HepG2 (cell line): Measurements from ENCODE around the gene SLC38A2. TPM values are rescaled to one million over a fixed set of nuclear protein-coding genes. Genes with fewer than 3 reads are reported as not detected.

ENCODE experiments used
- ATAC-seq: fragments of 200-7000 bp; cut with Tn5 transposase; 3 replicates; pipeline ENCODE4 v1.9.1; 2020; ENCODE audit warnings: mild to moderate bottlenecking, moderate library complexity
- BruUV-seq: library from RNA; stranded (reverse); fragments of 400-500 nt; replicated peaks from 2 replicates; lab custom pipeline; 2021; lab: Mats Ljungman, UMichigan
- CTCF ChIA-PET: fragments of 300-600 bp; formaldehyde crosslinking; extraction: SDS; loops from one replicate; lab custom pipeline; 2021; ENCODE audit warnings: low total read pairs, inconsistent platforms, low intra/inter-chr PET ratio; lab: Yijun Ruan, JAX
- POLR2A ChIA-PET: fragments of 350-600 bp; sonication (Branson Sonifier 250); formaldehyde crosslinking; loops from one replicate; lab custom pipeline; 2020; ENCODE audit warnings: antibody characterized with exemption, inconsistent platforms; lab: Yijun Ruan, JAX
- DNase-seq: peaks from one replicate; pipeline ENCODE4 v3.0.0-alpha.2; 2015; ENCODE audit warnings: low spot score
- FAIRE-seq: peaks from 3 replicates; lab custom pipeline; 2011; peaks lifted over from hg19 to GRCh38; lab: Jason Lieb, UNC
- H2AFZ ChIP-seq: one replicate; pipeline ENCODE4 v1.6.1; 2011; ENCODE audit warnings: low read length, inconsistent platforms
- H3K27ac ChIP-seq: fragments of 300-600 bp; 3 replicates; pipeline ENCODE4 v1.8.0; 2011; ENCODE audit warnings: mixed run types, mild to moderate bottlenecking, mixed read lengths, low read length, inconsistent platforms; ENCODE audit not compliant: insufficient read depth; ENCODE audit errors: extremely low read length
- H3K27me3 ChIP-seq, 2 experiments: fragments of 200-600 bp in 1 of 2; 2 replicates in 1 of 2; 3 replicates in 1 of 2; pipeline versions ENCODE4 v1.6.0 to v1.8.0; 2011; ENCODE audit warnings: low read length in 2 of 2, mild to moderate bottlenecking in 2 of 2, moderate library complexity in 2 of 2, inconsistent platforms in 1 of 2; ENCODE audit not compliant: insufficient read depth in 2 of 2, control insufficient read depth in 1 of 2
- H3K36me3 ChIP-seq, 2 experiments: fragments of 200-600 bp in 1 of 2; replicated peaks in 1 of 2; 2 replicates in 1 of 2; 3 replicates in 1 of 2; pipeline versions ENCODE4 v1.5.1 to v1.8.0; 2011; ENCODE audit warnings: low read length in 2 of 2, inconsistent platforms in 1 of 2; ENCODE audit not compliant: insufficient read depth in 2 of 2, control insufficient read depth in 1 of 2
- H3K4me1 ChIP-seq: 2 replicates; pipeline ENCODE4 v1.5.1; 2012; ENCODE audit warnings: low read length, inconsistent platforms; ENCODE audit not compliant: insufficient read depth
- H3K4me2 ChIP-seq: 2 replicates; pipeline ENCODE4 v1.6.0; 2011; ENCODE audit warnings: low read depth, low read length, inconsistent platforms
- H3K4me3 ChIP-seq, 3 experiments: fragments of 200-600 bp in 1 of 3; sonication (generic), shearing (Covaris generic) in 1 of 3; replicated peaks in 1 of 3; 2 replicates each; pipeline ENCODE4 v1.5.1; 2011 to 2016; ENCODE audit warnings: low read length in 3 of 3, inconsistent platforms in 2 of 3, low read depth in 2 of 3, mild to moderate bottlenecking in 2 of 3, control low read depth in 1 of 3, mixed read lengths in 1 of 3; ENCODE audit not compliant: insufficient read depth in 1 of 3
- H3K79me2 ChIP-seq: one replicate; pipeline ENCODE4 v1.6.1; 2011; ENCODE audit warnings: low read length, inconsistent platforms; ENCODE audit not compliant: insufficient read depth
- H3K9ac ChIP-seq: 2 replicates; pipeline ENCODE4 v1.6.0; 2011; ENCODE audit warnings: mild to moderate bottlenecking, low read depth, low read length, inconsistent platforms; ENCODE audit not compliant: insufficient read depth
- H3K9me3 ChIP-seq: 2 replicates; pipeline ENCODE4 v1.5.1; 2012; ENCODE audit warnings: mild to moderate bottlenecking, low read length
- H4K20me1 ChIP-seq: 2 replicates; pipeline ENCODE4 v1.6.0; 2011; ENCODE audit warnings: inconsistent platforms, mild to moderate bottlenecking, low read length, moderate library complexity; ENCODE audit not compliant: insufficient read depth
- CEBPB ChIP-seq: IDR thresholded peaks from 2 replicates; pipeline ENCODE4 v1.6.1; 2011; ENCODE audit warnings: low read depth, low read length, improper control_type of control experiment, borderline replicate concordance
- DMTF1 ChIP-seq: sonication (generic); formaldehyde crosslinking; IDR thresholded peaks from 2 replicates; pipeline ENCODE4 v1.4.0; 2020; ENCODE audit warnings: mild to moderate bottlenecking, missing genetic modification reagents
- NCOA1 ChIP-seq: sonication (generic); formaldehyde crosslinking; IDR thresholded peaks from 2 replicates; pipeline ENCODE4 v1.9.0; 2021; ENCODE audit warnings: missing genetic modification reagents
- NONO ChIP-seq, 2 experiments: fragments of 450-650 bp in 1 of 2; sonication (generic) in 1 of 2; formaldehyde crosslinking in 1 of 2; IDR thresholded peaks in 1 of 2; conservative IDR thresholded peaks in 1 of 2; 2 replicates each; pipeline versions ENCODE4 v1.6.1 to v1.8.0; 2017 to 2022; ENCODE audit warnings: mild to moderate bottlenecking in 1 of 2, missing genetic modification reagents in 1 of 2, moderate library complexity in 1 of 2
- NR2C2 ChIP-seq: sonication (generic); formaldehyde crosslinking; IDR thresholded peaks from 2 replicates; pipeline ENCODE4 v1.4.0; 2020; ENCODE audit warnings: missing genetic modification reagents, mild to moderate bottlenecking, moderate library complexity, borderline replicate concordance
- SP4 ChIP-seq: sonication (generic); formaldehyde crosslinking; IDR thresholded peaks from 2 replicates; pipeline ENCODE4 v1.8.1; 2023; ENCODE audit warnings: mild to moderate bottlenecking, missing genetic modification reagents
- ZC3H4 ChIP-seq: sonication (generic); formaldehyde crosslinking; IDR thresholded peaks from 2 replicates; pipeline ENCODE4 v1.4.0; 2020; ENCODE audit warnings: missing genetic modification reagents, borderline replicate concordance
- ZNF275 ChIP-seq: sonication (generic); formaldehyde crosslinking; IDR thresholded peaks from 2 replicates; pipeline ENCODE4 v1.8.0; 2022; ENCODE audit warnings: missing genetic modification reagents, mild to moderate bottlenecking, inconsistent platforms, borderline replicate concordance
- ZNF605 ChIP-seq: sonication (generic); formaldehyde crosslinking; IDR thresholded peaks from 2 replicates; pipeline ENCODE4 v1.8.0; 2022; ENCODE audit warnings: mild to moderate bottlenecking, missing genetic modification reagents
- ZNF652 ChIP-seq: IDR thresholded peaks from 2 replicates; pipeline ENCODE4 v1.6.1; 2016; ENCODE audit warnings: low read depth, borderline replicate concordance
- ZNF713 ChIP-seq: sonication (generic); formaldehyde crosslinking; IDR thresholded peaks from 2 replicates; pipeline ENCODE4 v1.4.0; 2020; ENCODE audit warnings: mild to moderate bottlenecking, missing genetic modification reagents
- WGBS: methylation state at CpG from one replicate; pipeline ENCODE4 v1.1.6; 2017; ENCODE audit warnings: low lambda C conversion rate; 5-methylcytosine and 5-hydroxymethylcytosine counted together
- in situ Hi-C: cut with HindIII; loops from 2 replicates; pipeline ENCODE4 v1.10.0; 2017; ENCODE audit warnings: low pct_unique_long_range_greater_than_20kb; ENCODE audit not compliant: extremely low pct_ligation_motif_present
- intact Hi-C: fragments of 100-400 bp; cut with micrococcal nuclease; formaldehyde crosslinking; loops from one replicate; pipeline ENCODE4 v1.10.0; 2022; ENCODE audit not compliant: unreplicated experiment
- polyA plus RNA-seq, 8 experiments: library from polyadenylated mRNA; depleted of rRNA in 3 of 8; stranded (reverse) in 7 of 8; unstranded in 1 of 8; fragments of >200 nt; fragmentation: Illumina TruSeq in 4 of 8; extraction: Trizol in 4 of 8; gene quantifications; 2 replicates each; pipeline versions ENCODE4 v1.2.1 to v1.2.3, GENCODE V29; 2011 to 2016; ENCODE audit warnings: low read depth in 4 of 8, missing spikeins in 1 of 8, mixed read lengths in 1 of 8; ENCODE audit not compliant: insufficient read depth in 1 of 8
- total RNA-seq, 5 experiments: library from RNA; depleted of rRNA; stranded (reverse); fragments of >200 nt; fragmentation: Illumina TruSeq; extraction: Trizol; gene quantifications; 2 replicates each; pipeline ENCODE4 v1.2.3, GENCODE V29; 2016; ENCODE audit warnings: low read depth in 1 of 5
- TF ChIP-seq, protein P1 (sequence below): sonication (generic); formaldehyde crosslinking; IDR thresholded peaks from 2 replicates; pipeline ENCODE4 v1.8.0; 2022; ENCODE audit warnings: missing genetic modification reagents, mild to moderate bottlenecking, borderline replicate concordance
- TF ChIP-seq, protein P2 (sequence below): sonication (generic); formaldehyde crosslinking; IDR thresholded peaks from 2 replicates; pipeline ENCODE4 v1.5.0; 2020; ENCODE audit warnings: missing genetic modification reagents

SLC38A2 gene
- total and polyA plus RNA-seq, 2 of the 13 experiments (the other 11 are each of a cell fraction or from before 2014, with no cell fraction given) = 368 to 880 TPM

- no peak for TF ChIP-seq NCOA1 (CRISPR knock-in tag)
- peak; percentile 78; the same call in 1 of the 2 replicates for TF ChIP-seq ZNF713
- peak; percentile 61; the same call in 1 of the 2 replicates for TF ChIP-seq ZNF275 (CRISPR knock-in tag)
- TF ChIP-seq NONO (IDR thresholded peaks at IDR 0.05) = no peak
- peak; percentile 84 for TF ChIP-seq NONO (CRISPR knock-in tag; conservative IDR thresholded peaks at IDR 0.05)
Observed at GRCh38 chr12:46382964-46383653, 10.5 kb upstream of the SLC38A2 start (continued).

- H3K27me3 ChIP-seq = no peaks in the 10 kb centered on the region; a peak in 1 of 5 replicates
- ChIA-PET CTCF (no interaction called here), POLR2A (interaction anchor here (1.0 to 7.1 kb wide), 2 partner anchors 11 to 142 kb away, joined by 3 to 91 read pairs; partner anchors contain the start of gene SLC38A2)
- ATAC-seq (no peak), FAIRE-seq (peak; percentile 43), DNase-seq (no peak)
- peaks cover 68% of the 10 kb centered on the region for H3K4me1 ChIP-seq
- peaks cover 22% of the 10 kb centered on the region for H3K79me2 ChIP-seq
- H3K9me3 ChIP-seq = no peaks in the 10 kb centered on the region
- 63% methylated on average over 16 of the region's 16 CpGs for WGBS
- H3K4me2 ChIP-seq = peak overlapping the region; percentile 80
- intact Hi-C loops (loop anchor here (2.0 kb wide), 1 partner anchor 278 kb away; no protein-coding TSS in a partner anchor), in situ Hi-C loops (no loop called here)
- H3K27ac ChIP-seq = peak overlapping the region; percentile 98
- peak overlapping the region; percentile 96 for H3K9ac ChIP-seq
- H3K36me3 ChIP-seq = no peaks in the 10 kb centered on the region; a peak in 1 of 5 replicates
- no peak overlapping the region for H2AFZ ChIP-seq
- no peaks in the 10 kb centered on the region for H4K20me1 ChIP-seq
- BruUV-seq = TSS peak; percentile 94
- peak overlapping the region; percentile 48 to 90 (median 64); a peak in 5 of 6 replicates for H3K4me3 ChIP-seq
- 0 out of 2 replicates have a peak, but pooled peaks have one; percentile 9 for TF ChIP-seq SP4 (CRISPR knock-in tag)
- TF ChIP-seq DMTF1 (CRISPR knock-in tag) = no peak
- TF ChIP-seq ZNF605 (CRISPR knock-in tag) = peak; percentile 77
- TF ChIP-seq NR2C2 (CRISPR knock-in tag) = 0 out of 2 replicates have a peak, but pooled peaks have one; percentile 5
- TF ChIP-seq, protein P1, sequence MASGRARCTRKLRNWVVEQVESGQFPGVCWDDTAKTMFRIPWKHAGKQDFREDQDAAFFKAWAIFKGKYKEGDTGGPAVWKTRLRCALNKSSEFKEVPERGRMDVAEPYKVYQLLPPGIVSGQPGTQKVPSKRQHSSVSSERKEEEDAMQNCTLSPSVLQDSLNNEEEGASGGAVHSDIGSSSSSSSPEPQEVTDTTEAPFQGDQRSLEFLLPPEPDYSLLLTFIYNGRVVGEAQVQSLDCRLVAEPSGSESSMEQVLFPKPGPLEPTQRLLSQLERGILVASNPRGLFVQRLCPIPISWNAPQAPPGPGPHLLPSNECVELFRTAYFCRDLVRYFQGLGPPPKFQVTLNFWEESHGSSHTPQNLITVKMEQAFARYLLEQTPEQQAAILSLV (CRISPR knock-in tag) = no peak
- TF ChIP-seq CEBPB = peak; percentile 32; the same call in 1 of the 2 replicates
- TF ChIP-seq, protein P2, sequence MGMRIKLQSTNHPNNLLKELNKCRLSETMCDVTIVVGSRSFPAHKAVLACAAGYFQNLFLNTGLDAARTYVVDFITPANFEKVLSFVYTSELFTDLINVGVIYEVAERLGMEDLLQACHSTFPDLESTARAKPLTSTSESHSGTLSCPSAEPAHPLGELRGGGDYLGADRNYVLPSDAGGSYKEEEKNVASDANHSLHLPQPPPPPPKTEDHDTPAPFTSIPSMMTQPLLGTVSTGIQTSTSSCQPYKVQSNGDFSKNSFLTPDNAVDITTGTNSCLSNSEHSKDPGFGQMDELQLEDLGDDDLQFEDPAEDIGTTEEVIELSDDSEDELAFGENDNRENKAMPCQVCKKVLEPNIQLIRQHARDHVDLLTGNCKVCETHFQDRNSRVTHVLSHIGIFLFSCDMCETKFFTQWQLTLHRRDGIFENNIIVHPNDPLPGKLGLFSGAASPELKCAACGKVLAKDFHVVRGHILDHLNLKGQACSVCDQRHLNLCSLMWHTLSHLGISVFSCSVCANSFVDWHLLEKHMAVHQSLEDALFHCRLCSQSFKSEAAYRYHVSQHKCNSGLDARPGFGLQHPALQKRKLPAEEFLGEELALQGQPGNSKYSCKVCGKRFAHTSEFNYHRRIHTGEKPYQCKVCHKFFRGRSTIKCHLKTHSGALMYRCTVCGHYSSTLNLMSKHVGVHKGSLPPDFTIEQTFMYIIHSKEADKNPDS = 0 out of 2 replicates have a peak, but pooled peaks have one; percentile 7
- TF ChIP-seq ZNF652 (CRISPR knock-in tag) = peak; percentile 58
- peak; percentile 92; the same call in 1 of the 2 replicates for TF ChIP-seq ZC3H4 (CRISPR knock-in tag)
Observed at GRCh38 chr12:46382408-46382963, 9.9 kb upstream of the SLC38A2 start.
